H1 (cell line): ENCODE measurements around the gene NEK3. TPM values are rescaled to one million over a fixed set of nuclear protein-coding genes. Genes with fewer than 3 reads are reported as not detected.
A peak's percentile ranks its signal among the peaks of the same experiment; 100 is the strongest.

Source experiments
- CTCF ChIA-PET: fragments of 300-600 bp; sonication (Branson Sonifier 250); formaldehyde crosslinking; loops from one replicate; lab custom pipeline; 2021; ENCODE audit not compliant: partially characterized antibody; lab: Charles Lee
- POLR2A ChIA-PET: fragments of 300-600 bp; sonication (Branson Sonifier 250); formaldehyde crosslinking; loops from one replicate; lab custom pipeline; 2021; ENCODE audit warnings: inconsistent platforms; ENCODE audit not compliant: partially characterized antibody; lab: Charles Lee
- DNase-seq, 2 experiments: peaks; one replicate each; pipeline versions ENCODE4 v3.0.0 to v3.0.0-alpha.2; 2010 to 2022; ENCODE audit warnings: low spot score in 2 of 2, low read depth in 1 of 2, mixed read lengths in 1 of 2
- FAIRE-seq: peaks from 2 replicates; lab custom pipeline; 2011; peaks lifted over from hg19 to GRCh38; lab: Jason Lieb, UNC
- H2AFZ ChIP-seq: 2 replicates; pipeline ENCODE4 v1.8.1; 2012; ENCODE audit warnings: low read length, inconsistent platforms
- H2AK5ac ChIP-seq: 2 replicates; pipeline ENCODE4 v1.6.1; 2013; ENCODE audit warnings: low read depth, low read length
- H2BK120ac ChIP-seq: replicated peaks from 2 replicates; pipeline ENCODE3; 2013; ENCODE audit warnings: low read depth, low read length, inconsistent platforms
- H2BK12ac ChIP-seq: 2 replicates; pipeline ENCODE4 v1.6.1; 2013; ENCODE audit warnings: low read depth, low read length
- H2BK15ac ChIP-seq: 2 replicates; pipeline ENCODE4 v1.6.1; 2013; ENCODE audit warnings: low read length
- H2BK20ac ChIP-seq: 2 replicates; pipeline ENCODE4 v1.6.1; 2013; ENCODE audit warnings: low read length
- H2BK5ac ChIP-seq: 2 replicates; pipeline ENCODE4 v1.6.1; 2013; ENCODE audit warnings: low read depth, low read length
- H3K14ac ChIP-seq: 2 replicates; pipeline ENCODE4 v1.6.1; 2013; ENCODE audit warnings: inconsistent platforms; ENCODE audit not compliant: insufficient read length
- H3K18ac ChIP-seq: 2 replicates; pipeline ENCODE4 v1.6.1; 2013; ENCODE audit warnings: low read length; ENCODE audit errors: extremely low read depth
- H3K23ac ChIP-seq: 2 replicates; pipeline ENCODE4 v1.6.1; 2013; ENCODE audit warnings: inconsistent platforms; ENCODE audit not compliant: insufficient read length
- H3K23me2 ChIP-seq: 2 replicates; pipeline ENCODE4 v1.6.1; 2013; ENCODE audit warnings: low read depth, low read length
- H3K27ac ChIP-seq: 2 replicates; pipeline ENCODE4 v1.6.1; 2011; ENCODE audit warnings: low read depth, low read length, inconsistent platforms
- H3K27me3 ChIP-seq, 4 experiments: replicated peaks in 1 of 4; 1 replicate in 1 of 4; 2 replicates in 3 of 4; pipeline versions ENCODE4 v1.6.1 to v1.8.1; 2011 to 2013; ENCODE audit warnings: low read length in 3 of 4, mild to moderate bottlenecking in 3 of 4, inconsistent platforms in 2 of 4, mixed read lengths in 2 of 4, moderate library complexity in 1 of 4; ENCODE audit not compliant: control insufficient read depth in 3 of 4, insufficient read depth in 3 of 4; ENCODE audit errors: extremely low read depth in 1 of 4
- H3K36me3 ChIP-seq, 4 experiments: 2 replicates each; pipeline versions ENCODE4 v1.6.1 to v1.8.1; 2011 to 2013; ENCODE audit warnings: mild to moderate bottlenecking in 4 of 4, low read length in 3 of 4, moderate library complexity in 2 of 4, control low read depth in 1 of 4, inconsistent platforms in 1 of 4; ENCODE audit not compliant: insufficient read depth in 4 of 4, control insufficient read depth in 2 of 4
- H3K4ac ChIP-seq: replicated peaks from 2 replicates; pipeline ENCODE3; 2013; ENCODE audit warnings: low read length, low read depth, mixed read lengths, inconsistent platforms; ENCODE audit not compliant: insufficient read length
- H3K4me1 ChIP-seq, 4 experiments: replicated peaks in 1 of 4; 1 replicate in 1 of 4; 2 replicates in 3 of 4; pipeline versions ENCODE4 v1.6.1 to v1.8.1; 2011 to 2013; ENCODE audit warnings: low read length in 3 of 4, inconsistent platforms in 2 of 4, mixed read lengths in 1 of 4; ENCODE audit not compliant: insufficient read depth in 4 of 4, control insufficient read depth in 3 of 4
- H3K4me2 ChIP-seq, 2 experiments: 2 replicates each; pipeline versions ENCODE4 v1.6.1 to v1.8.1; 2011 to 2013; ENCODE audit warnings: low read depth in 2 of 2, low read length in 2 of 2, control low read depth in 1 of 2, inconsistent platforms in 1 of 2, mild to moderate bottlenecking in 1 of 2; ENCODE audit not compliant: insufficient read depth in 1 of 2
- H3K4me3 ChIP-seq, 4 experiments: fragments of 200-600, 300-600 bp in 1 of 4; sonication (generic), shearing (Covaris generic), sonication (Bioruptor Twin) in 1 of 4; 2 replicates each; pipeline versions ENCODE4 v1.5.1 to v1.8.1; 2011 to 2016; ENCODE audit warnings: low read length in 4 of 4, low read depth in 3 of 4, control low read depth in 2 of 4, inconsistent platforms in 2 of 4, mild to moderate bottlenecking in 2 of 4, mixed read lengths in 1 of 4, moderate library complexity in 1 of 4; ENCODE audit not compliant: insufficient read depth in 2 of 4; ENCODE audit errors: extremely low read depth in 1 of 4
- H3K56ac ChIP-seq: replicated peaks from 2 replicates; pipeline ENCODE3; 2013; ENCODE audit warnings: low read depth, mild to moderate bottlenecking, mixed read lengths, low read length, inconsistent platforms; ENCODE audit not compliant: insufficient read length
- H3K79me1 ChIP-seq: 2 replicates; pipeline ENCODE4 v1.6.1; 2013; ENCODE audit warnings: low read depth, low read length, control low read depth
- H3K79me2 ChIP-seq, 2 experiments: 2 replicates each; pipeline versions ENCODE4 v1.6.1 to v1.8.1; 2012 to 2013; ENCODE audit warnings: low read length in 2 of 2, mild to moderate bottlenecking in 2 of 2, inconsistent platforms in 1 of 2; ENCODE audit not compliant: insufficient read depth in 2 of 2, control insufficient read depth in 1 of 2
- H3K9ac ChIP-seq, 4 experiments: replicated peaks in 1 of 4; 1 replicate in 1 of 4; 2 replicates in 3 of 4; pipeline versions ENCODE4 v1.6.1 to v1.8.1; 2011 to 2013; ENCODE audit warnings: low read depth in 3 of 4, low read length in 3 of 4, control low read depth in 2 of 4, mild to moderate bottlenecking in 2 of 4, moderate library complexity in 2 of 4, inconsistent platforms in 1 of 4; ENCODE audit errors: extremely low read depth in 1 of 4
- H3K9me3 ChIP-seq, 2 experiments: 2 replicates each; pipeline versions ENCODE4 v1.6.1 to v1.8.1; 2012 to 2013; ENCODE audit warnings: mild to moderate bottlenecking in 2 of 2, moderate library complexity in 2 of 2, control low read depth in 1 of 2, inconsistent platforms in 1 of 2, low read depth in 1 of 2, low read length in 1 of 2, mixed read lengths in 1 of 2; ENCODE audit not compliant: insufficient read depth in 2 of 2
- H4K20me1 ChIP-seq, 2 experiments: replicated peaks in 1 of 2; 2 replicates each; pipeline versions ENCODE3 to v1.8.1; 2011 to 2013; ENCODE audit warnings: inconsistent platforms in 2 of 2, low read length in 2 of 2, mild to moderate bottlenecking in 1 of 2; ENCODE audit not compliant: insufficient read depth in 2 of 2, control insufficient read depth in 1 of 2
- H4K5ac ChIP-seq: 2 replicates; pipeline ENCODE4 v1.6.1; 2013; ENCODE audit warnings: low read length, low read depth, mixed read lengths, inconsistent platforms; ENCODE audit not compliant: insufficient read length
- H4K8ac ChIP-seq: 2 replicates; pipeline ENCODE4 v1.8.0; 2013; ENCODE audit warnings: mild to moderate bottlenecking, moderate library complexity, low read length, inconsistent platforms; ENCODE audit not compliant: insufficient read depth; ENCODE audit errors: extremely low read depth
- H4K91ac ChIP-seq: replicated peaks from 2 replicates; pipeline ENCODE3; 2013; ENCODE audit warnings: low read length, mixed read lengths, inconsistent platforms; ENCODE audit not compliant: insufficient read length
- ASH2L ChIP-seq: fragments of 200-600, 300-600 bp; sonication (generic); IDR thresholded peaks from one replicate; pipeline ENCODE4 v1.7.1; 2017; ENCODE audit warnings: low read length
- POLR2A ChIP-seq, 2 experiments: IDR thresholded peaks; 1 replicate in 1 of 2; 2 replicates in 1 of 2; pipeline ENCODE4 v1.6.1; 2011; ENCODE audit warnings: low read depth in 2 of 2, low read length in 2 of 2, mild to moderate bottlenecking in 2 of 2; ENCODE audit errors: control extremely low read depth in 1 of 2
- POU5F1 ChIP-seq: IDR thresholded peaks from 2 replicates; pipeline ENCODE4 v1.6.1; 2011; ENCODE audit warnings: low read depth, mild to moderate bottlenecking, low read length, moderate library complexity
- SIX5 ChIP-seq: IDR thresholded peaks from 2 replicates; pipeline ENCODE4 v1.6.1; 2011; ENCODE audit warnings: mild to moderate bottlenecking, low read depth, low read length
- SRF ChIP-seq: IDR thresholded peaks from 2 replicates; pipeline ENCODE4 v1.6.1; 2011; ENCODE audit warnings: mild to moderate bottlenecking, low read depth, low read length, moderate library complexity
- TEAD4 ChIP-seq: IDR thresholded peaks from 2 replicates; pipeline ENCODE4 v1.6.1; 2012; ENCODE audit warnings: low read depth, low read length, inconsistent platforms, mixed read lengths
- WGBS, 2 experiments: shearing (Covaris generic) in 1 of 2; methylation state at CpG; one replicate each; pipeline versions ENCODE4 v1.1.6 to v1.1.7; 2013 to 2015; ENCODE audit warnings: low lambda C conversion rate in 2 of 2, mixed read lengths in 2 of 2, inconsistent platforms in 1 of 2, low coverage in 1 of 2, missing lambda C conversion rate in 1 of 2; ENCODE audit not compliant: insufficient replicate concordance in 2 of 2, insufficient coverage in 1 of 2, insufficient read length in 1 of 2; ENCODE audit errors: extremely low coverage in 1 of 2, missing lambda C conversion rate in 1 of 2; 5-methylcytosine and 5-hydroxymethylcytosine counted together
- polyA plus RNA-seq, 7 experiments: library from polyadenylated mRNA; depleted of rRNA in 3 of 7; stranded (reverse) in 5 of 7; unstranded in 2 of 7; fragments of >200 nt in 5 of 7; fragments of 200-250 nt in 2 of 7; gene quantifications; 1 replicate in 5 of 7; 2 replicates in 1 of 7; 4 replicates in 1 of 7; pipeline versions ENCODE4 v1.2.1 to v1.2.3, GENCODE V29; 2011 to 2013; ENCODE audit warnings: missing spikeins in 2 of 7, mixed read lengths in 2 of 7
- total RNA-seq: library from RNA; stranded (reverse); fragmentation: NEBNext Ultra II Directional; extraction: Animal tissue kit (Norgen Biotek cat#: 25700); gene quantifications from 2 replicates; pipeline ENCODE4 v1.2.1, GENCODE V29; 2021

The NEK3 gene
- total and polyA plus RNA-seq, 2 of the 8 experiments (the other 6 are each of a cell fraction or from before 2014, with no cell fraction given): 11.4 to 26.0 TPM

- H3K79me1 ChIP-seq: no peaks in the 10 kb centered on the region
- no peaks in the 10 kb centered on the region for H4K20me1 ChIP-seq
- H3K27ac ChIP-seq: no peak overlapping the region
- no peak overlapping the region for H4K5ac ChIP-seq
- no peak overlapping the region for H3K56ac ChIP-seq
- H2BK120ac ChIP-seq: no peak overlapping the region
- ChIA-PET POLR2A (interaction anchor here (1.3 kb wide), 1 partner anchor 10 kb away, joined by 3 read pairs; no protein-coding TSS in a partner anchor), CTCF (interaction anchor here (0.9 to 1.0 kb wide), 2 partner anchors 9 to 183 kb away, joined by 3 read pairs; no protein-coding TSS in a partner anchor)
- no peak overlapping the region for H4K91ac ChIP-seq
- H4K8ac ChIP-seq: no peak overlapping the region; the same call in 1 of the 2 replicates
- no peaks in the 10 kb centered on the region for H3K36me3 ChIP-seq
- H2AK5ac ChIP-seq: no peak overlapping the region
- H2BK12ac ChIP-seq: no peak overlapping the region
- H3K18ac ChIP-seq: no peak overlapping the region
- H3K4me1 ChIP-seq: no peaks in the 10 kb centered on the region
- H3K4me3 ChIP-seq: no peak overlapping the region
- no peak overlapping the region for H2BK5ac ChIP-seq
- no peak overlapping the region for H3K9ac ChIP-seq
- no peak overlapping the region for H3K23ac ChIP-seq
- H3K14ac ChIP-seq: no peak overlapping the region
- H3K4me2 ChIP-seq: no peak overlapping the region
- H3K79me2 ChIP-seq: no peaks in the 10 kb centered on the region
- no peak for FAIRE-seq
- H3K27me3 ChIP-seq: no peaks in the 10 kb centered on the region
- H3K9me3 ChIP-seq: 0 out of 4 replicates have a peak, but pooled peaks cover 0 to 2% of the 10 kb centered on the region in 2 experiments
- DNase-seq: no peak
- H3K23me2 ChIP-seq: no peaks in the 10 kb centered on the region
- 87% methylated on average over 3 of the region's 3 CpGs; no CpG with 5 or more reads in 1 of the 2 experiments for WGBS, 2 experiments
- H2BK20ac ChIP-seq: no peak overlapping the region
- TF ChIP-seq ASH2L (no peak), POLR2A (IDR thresholded peaks at IDR 0.05; ENCODE audit: control extremely low read depth in 1 of 2, low read depth in 2 of 2, low read length in 2 of 2) (no peak), SRF (no peak), SIX5 (no peak), POU5F1 (no peak), TEAD4 (no peak)
- TF ChIP-seq, all 59 proteins: peak for 0
- H2BK15ac ChIP-seq: no peak overlapping the region
- H2AFZ ChIP-seq: peak overlapping the region; percentile 62; the same call in 1 of the 2 replicates
- H3K4ac ChIP-seq: no peak overlapping the region
Measured at GRCh38 chr13:52096748-52097147, 62.6 kb downstream of the NEK3 start.
